Measurements from ENCODE around the gene MEIS1.
A peak's percentile ranks its signal among the peaks of the same experiment; 100 is the strongest.

Gene MEIS1

DNA sequence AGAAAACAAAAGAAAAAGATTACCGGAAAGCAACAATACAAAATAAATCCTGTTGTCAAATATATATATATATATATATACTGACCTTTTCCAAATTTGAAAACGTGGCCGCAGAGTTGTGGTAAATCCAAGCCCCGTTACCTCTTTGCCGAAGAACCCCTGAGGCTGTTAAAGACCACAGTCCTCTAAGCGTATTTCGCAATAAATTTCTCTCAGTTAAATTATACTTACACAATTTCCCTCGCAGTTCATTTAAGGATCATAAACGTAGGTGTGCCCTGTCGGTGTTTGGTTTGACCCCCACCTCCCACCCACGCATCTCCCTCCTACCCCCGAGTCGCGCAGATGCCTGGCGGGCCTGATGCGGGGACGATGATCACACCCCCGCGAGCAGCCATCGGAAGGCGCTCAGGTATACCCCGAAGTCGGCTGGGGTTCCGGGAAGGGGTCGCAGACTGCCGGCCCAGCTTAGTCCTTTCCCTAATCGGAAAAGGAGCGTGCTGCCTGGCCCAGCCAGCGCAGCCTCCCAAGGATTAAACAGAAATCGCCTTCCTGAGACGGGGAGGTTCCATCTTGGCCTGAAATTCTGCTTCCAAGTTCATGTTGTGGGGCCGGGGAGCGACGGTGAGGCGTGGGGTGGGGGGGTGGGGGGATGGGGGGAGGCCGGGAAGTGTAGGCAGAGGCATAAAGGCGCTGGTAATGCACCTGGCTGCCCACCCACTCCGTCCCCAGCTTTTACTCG is 2.9 kb upstream of the MEIS1 start:
- DNase-seq = no peak

DNA sequence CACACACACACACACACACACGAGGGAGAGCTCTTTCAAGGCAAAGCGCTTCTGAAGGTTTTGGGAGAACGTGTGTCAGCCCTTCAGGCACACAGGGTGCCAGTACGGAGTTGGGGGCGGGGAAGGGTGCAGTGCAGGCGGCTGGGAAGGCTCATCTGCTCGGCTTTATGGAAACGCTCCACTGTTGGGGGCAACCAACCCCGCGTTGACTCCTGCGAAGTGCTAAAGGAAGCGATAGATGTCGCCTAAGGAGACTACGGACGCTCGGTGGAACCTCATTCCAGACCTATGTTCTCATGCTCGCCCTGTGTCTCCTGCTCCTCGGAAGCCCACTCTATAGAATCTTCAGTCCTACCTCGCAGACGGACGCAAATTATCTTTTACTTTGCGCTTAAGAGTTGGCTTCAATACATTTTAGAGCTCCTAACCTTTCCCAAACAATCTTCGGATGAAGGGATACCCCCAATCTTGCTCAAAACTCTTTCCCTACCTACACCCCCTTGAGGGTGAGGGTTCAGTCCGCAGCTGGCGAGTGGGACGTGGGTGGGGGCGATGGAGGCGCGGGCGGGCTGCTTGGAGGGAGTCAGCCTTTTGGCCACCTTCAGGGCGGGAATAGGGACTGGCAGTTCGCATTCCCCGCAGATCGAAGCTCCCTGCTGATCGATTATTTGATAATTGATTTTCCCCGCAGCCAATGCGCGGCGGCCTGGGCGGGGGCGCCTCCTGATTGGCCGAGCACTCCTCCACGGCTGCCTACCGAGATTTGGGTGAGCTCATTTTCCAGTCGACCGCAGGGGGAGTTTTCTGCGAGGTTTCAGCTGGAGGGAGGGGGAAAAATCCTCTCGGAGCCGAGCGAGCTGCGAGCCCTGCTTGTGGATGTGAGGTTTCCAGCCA is 1.9 kb upstream of the MEIS1 start:
- peak; percentile 94 for DNase-seq

DNA sequence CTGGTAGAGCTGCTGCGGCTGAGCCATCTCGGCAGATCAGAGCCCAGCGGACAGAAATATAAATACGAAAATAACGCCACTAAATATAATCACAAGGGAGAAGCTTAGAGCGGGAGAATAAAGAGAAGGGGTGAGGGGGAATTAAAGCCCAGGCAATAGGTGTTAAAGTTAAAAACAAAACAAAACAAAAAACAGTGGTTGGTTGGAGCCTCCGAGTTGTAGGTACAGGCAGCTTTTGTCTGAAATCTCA is 1.3 kb upstream of the MEIS1 start:
- no peak for DNase-seq

- DNase-seq = peak; percentile 75
Observed at GRCh38 chr2:66433945-66434678, 813 bp upstream of the MEIS1 start.

GRCh38 chr2:66435549-66435875 is 587 bp downstream of the MEIS1 start:
- DNase-seq = peak; percentile 43

DNA sequence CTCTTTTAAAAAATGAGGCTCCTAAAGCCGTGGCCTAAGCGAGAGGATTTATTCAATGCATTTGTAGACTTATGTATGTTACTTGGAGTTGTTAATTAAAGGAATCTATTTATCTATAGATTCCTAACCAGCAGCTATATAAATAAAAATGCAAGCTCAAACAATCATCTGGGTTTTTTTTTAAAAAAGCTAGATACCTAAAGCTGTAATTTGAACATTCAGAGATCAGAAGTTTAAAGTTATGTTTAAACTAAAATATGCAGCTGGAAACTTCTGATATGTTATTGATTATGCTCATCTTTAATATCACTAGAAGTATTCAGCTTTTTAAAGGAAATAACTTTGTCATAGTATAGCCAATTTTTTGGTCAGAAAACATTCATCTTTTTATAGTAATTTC is 1.0 kb downstream of the MEIS1 start:
- no peak for DNase-seq

- no peak for DNase-seq
Observed at GRCh38 chr2:66436581-66437001, 1.7 kb downstream of the MEIS1 start.

DNA sequence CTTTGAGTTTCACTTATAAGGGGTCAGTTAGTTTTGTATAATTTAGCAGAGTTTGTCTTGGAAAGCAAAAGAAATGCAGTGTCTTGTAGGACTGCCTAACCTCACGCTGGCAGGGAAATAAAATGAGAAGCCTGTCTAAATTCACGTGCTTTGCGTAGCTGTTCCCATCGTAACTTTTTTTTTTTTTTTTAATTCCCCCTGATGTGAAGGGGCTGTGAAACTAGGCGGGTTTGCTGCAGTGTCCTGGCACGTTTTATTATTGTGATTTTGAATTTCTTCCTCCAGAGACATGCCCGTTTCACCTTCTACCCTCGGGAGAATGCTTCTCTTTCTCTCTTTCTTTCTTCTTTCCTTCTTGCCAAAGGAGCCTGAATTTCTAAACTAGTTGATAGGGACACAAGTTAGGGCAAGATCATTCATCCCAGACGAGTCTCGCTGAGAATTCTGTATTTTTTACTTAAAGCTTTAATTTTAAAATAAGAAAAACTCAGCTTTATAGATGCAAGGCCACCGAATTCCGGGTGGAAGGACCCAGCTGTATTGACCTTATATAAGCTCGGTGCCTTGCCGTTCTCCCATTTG is 2.3 kb downstream of the MEIS1 start:
- no peak for DNase-seq

GRCh38 chr2:66437691-66438497 is 3.0 kb downstream of the MEIS1 start:
- DNase-seq = no peak

DNA sequence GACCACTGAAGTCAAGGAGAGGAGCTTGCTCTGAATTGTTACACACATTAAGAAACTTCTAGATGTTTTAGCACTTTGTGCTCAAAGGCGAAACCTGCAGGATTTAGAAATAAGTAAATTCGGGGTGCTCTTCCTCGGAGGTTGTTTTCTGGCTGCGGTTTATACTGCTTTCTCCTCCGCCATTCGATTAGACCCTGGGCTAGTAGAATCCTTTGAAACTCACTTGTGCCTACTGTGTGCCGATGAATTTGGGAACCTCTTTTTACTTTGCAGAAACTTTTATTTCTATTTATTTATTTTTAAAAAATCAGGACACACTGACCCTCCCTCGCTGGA is 3.5 kb downstream of the MEIS1 start:
- no peak for DNase-seq

DNA sequence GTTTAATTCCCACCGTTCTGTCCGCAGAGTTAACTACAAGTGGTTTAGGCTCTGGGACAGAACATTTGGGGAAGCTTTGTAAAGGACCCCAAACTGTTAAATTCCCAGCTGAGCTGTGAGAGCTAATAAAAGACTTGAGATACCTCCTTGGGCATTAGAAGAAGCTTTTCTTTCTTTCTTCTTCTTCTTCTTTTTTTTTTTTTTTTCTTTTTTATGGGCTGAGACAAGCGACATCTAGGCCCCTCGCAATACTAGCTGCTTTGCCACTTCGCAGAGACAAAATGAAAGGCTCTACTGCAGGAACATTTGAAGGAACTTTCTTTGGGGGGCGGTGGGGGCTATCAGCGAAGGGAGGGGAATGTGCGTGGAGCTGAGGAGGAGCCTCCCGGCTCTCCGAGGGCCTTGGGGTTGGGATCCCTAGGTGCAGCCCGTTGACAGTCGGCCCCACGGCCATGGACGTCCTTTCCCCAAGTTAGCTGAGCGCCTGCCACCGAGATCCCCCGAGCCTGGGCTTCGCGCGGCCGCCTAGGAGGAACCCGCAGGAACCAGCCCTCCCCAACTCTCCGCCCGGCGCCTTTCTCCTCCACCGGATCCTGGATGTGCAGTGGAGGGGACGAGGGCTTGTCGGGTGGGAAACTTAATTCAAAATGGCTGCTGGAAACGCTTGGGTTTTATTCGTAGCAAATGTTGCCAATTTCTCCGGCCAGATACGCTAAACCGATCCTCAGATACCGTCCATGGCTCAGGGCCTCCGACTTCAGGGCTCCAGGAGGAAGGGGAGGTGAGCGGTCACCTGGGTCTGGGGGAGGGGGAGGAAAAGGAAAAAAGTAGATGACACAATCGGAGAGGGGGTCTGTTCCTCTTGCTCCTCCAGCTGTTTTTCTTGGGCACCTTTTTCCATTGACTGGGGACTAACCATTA is 4.2 kb downstream of the MEIS1 start:
- DNase-seq = no peak

DNA sequence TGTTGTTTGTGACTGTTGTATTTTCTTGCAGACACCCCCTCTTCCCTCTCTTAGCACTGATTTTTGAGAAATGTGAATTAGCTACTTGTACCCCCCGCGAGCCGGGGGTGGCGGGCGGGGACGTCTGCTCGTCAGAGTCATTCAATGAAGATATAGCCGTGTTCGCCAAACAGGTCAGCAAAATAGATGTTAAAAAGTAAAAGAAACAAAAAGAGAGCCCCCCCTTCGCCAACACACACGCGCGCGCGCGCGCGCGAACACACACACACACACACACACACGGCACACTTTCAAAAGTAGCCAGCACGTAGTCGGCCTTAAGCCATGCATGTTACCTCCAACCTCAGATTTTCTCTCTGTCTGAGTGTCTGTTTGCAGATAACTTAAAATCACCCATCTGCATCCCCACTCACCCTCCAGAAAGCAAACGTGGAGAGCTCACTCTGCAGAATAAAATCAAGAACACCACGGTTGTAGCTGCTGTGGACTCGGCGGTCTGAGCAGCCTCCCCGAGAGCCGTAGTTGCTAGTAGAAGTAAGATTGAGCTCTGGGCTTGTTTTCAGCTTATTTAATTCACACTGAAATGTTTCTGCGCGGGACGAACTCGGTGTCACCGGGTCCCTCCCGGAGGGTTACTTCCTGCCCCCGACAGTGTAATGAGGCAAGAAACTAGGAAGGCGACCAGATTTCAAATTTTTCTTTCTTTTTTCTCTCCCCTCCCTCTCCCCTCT is 5.1 kb downstream of the MEIS1 start:
- no peak for DNase-seq

- DNase-seq = no peak
Observed at GRCh38 chr2:66440708-66441497, 6.0 kb downstream of the MEIS1 start.

GRCh38 chr2:66441581-66442320 is 6.8 kb downstream of the MEIS1 start:
- DNase-seq = no peak

- DNase-seq = no peak
Observed at GRCh38 chr2:66442516-66443185, 7.7 kb downstream of the MEIS1 start.

GRCh38 chr2:66443186-66443978 is 8.5 kb downstream of the MEIS1 start:
- DNase-seq = no peak

DNA sequence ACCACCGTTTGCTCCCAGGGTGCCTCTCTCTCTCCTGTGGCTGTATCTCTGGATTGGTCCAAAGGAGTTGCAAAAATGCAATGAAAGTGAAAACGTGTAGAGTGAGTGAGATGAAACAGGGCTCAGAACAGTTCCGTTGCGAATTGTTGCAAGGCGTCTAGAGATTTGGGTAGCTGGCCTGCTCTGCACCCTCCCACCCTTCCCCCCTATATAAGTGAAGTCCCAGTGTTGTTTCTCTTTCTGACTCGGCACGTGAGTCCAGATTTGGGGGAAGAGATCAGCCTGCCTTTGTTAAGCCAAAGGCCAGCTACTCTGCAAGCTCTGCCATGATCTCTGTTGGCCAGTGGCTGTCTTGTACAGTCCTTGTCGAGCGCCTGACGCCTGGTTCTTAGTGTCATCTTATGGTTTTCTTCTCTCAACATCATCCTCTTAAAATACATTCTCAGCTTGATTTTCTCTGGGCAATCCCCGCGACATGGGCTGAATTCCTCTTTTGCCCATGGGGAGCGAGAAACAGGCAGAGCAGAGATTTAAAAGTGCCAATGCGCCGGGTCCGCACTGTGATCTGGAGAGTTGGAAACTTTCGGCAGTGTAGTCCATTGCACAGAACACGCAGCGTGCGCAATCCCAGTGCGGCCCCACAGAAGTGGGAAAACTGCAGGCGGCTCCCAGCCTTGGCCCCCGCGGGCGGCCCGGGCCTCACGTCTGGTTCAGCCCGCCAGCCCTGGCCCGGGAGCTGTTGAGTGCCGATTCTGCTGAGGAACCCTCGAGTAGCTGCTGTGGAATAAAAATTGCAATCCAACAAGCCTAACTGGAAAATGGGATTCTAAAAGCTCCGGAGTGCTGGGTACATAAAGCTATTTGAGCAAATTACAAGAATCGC is 9.3 kb downstream of the MEIS1 start:
- DNase-seq = no peak

Measured in NCI-H1105 treated with DMSO at 0.1 percent for 48 hours (cell line).